HEK293T (cell line): Measurements from ENCODE around the gene TTC19.

ENCODE experiments used
- BHLHE40 ChIP-seq: fragments of 450-650 bp; IDR thresholded peaks from 2 replicates; pipeline ENCODE4 v1.6.1; 2016; ENCODE audit warnings: mild to moderate bottlenecking, moderate library complexity, borderline replicate concordance
- ELF4 ChIP-seq: fragments of 450-650 bp; IDR thresholded peaks from 2 replicates; pipeline ENCODE4 v1.6.1; 2017; ENCODE audit warnings: antibody characterized with exemption
- FOXA1 ChIP-seq: fragments of 450-650 bp; IDR thresholded peaks from 2 replicates; pipeline ENCODE4 v1.6.1; 2016; ENCODE audit warnings: mild to moderate bottlenecking
- FOXM1 ChIP-seq: fragments of 450-650 bp; IDR thresholded peaks from 2 replicates; pipeline ENCODE4 v1.6.1; 2017; ENCODE audit warnings: mild to moderate bottlenecking, borderline replicate concordance
- SP1 ChIP-seq: fragments of 450-650 bp; IDR thresholded peaks from 2 replicates; pipeline ENCODE4 v1.6.1; 2017
- TARDBP ChIP-seq: fragments of 450-650 bp; IDR thresholded peaks from 2 replicates; pipeline ENCODE4 v1.6.1; 2016

DNA sequence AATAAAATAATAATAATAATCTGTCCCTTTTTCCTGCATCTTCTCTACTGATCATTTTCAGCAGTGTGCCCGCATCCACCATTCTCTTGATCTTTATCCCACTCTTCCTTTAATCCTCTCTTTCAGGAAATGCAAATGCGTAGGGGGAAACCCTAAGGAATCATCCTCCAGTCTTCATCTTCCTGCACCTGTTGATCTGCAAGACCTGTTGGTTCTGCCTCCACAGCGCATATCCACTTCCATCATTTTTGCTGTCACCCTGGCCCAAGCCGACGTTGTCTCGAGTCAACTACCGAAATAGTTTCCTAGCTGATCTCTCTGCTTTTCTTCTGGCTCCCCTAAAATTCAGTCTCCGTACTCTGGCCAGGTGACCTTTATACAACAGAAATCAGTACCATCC is 30.2 kb upstream of the TTC19 start:
- no peak for TF ChIP-seq FOXM1
- TF ChIP-seq BHLHE40 = no peak
- TF ChIP-seq ELF4 = no peak
- no peak for TF ChIP-seq FOXA1
- TF ChIP-seq TARDBP = no peak
- TF ChIP-seq SP1 = no peak
